ENCODE results near the gene IFNA13.

Gene IFNA13

DNA sequence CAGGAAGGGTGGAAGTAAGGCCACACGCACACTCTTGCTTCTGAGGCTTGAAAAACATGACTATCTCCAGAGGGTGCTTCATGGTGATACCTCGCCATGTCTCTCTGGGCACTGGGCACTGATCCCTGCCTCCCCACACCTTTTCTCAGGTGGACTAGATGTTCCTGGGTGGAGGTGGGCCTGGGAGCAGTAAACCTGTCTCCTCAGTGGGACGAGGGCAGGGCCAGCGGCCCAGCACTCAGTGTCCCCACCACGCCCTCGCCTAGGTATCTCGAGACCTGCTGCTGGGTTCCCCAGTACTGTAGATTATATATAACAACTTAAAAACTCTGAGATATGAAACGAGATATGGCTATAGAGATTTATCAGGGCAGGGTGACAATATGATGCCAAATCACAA, 5.6 kb downstream of the IFNA13 start:
- Histone ChIP-seq H3K4me2 (no peak overlapping the region), H3K36me3 (ENCODE audit: insufficient read depth) (no peaks in the 10 kb centered on the region), H3K79me2 (ENCODE audit: insufficient read depth, low read depth) (no peaks in the 10 kb centered on the region), H3K27ac (no peak overlapping the region), H2AFZ (ENCODE audit: low read depth) (no peak overlapping the region), H3K4me1 (ENCODE audit: low read depth, poor library complexity, severe bottlenecking) (peaks cover 10% of the 10 kb centered on the region), H3K27me3 (ENCODE audit: insufficient read depth, low read depth) (peaks cover 10% of the 10 kb centered on the region), H3K4me3 (IDR thresholded peaks at IDR 0.05; ENCODE audit: insufficient read depth, low read depth, low read length) (no peak overlapping the region), H4K20me1 (ENCODE audit: insufficient read depth) (no peaks in the 10 kb centered on the region), H3K9ac (no peak overlapping the region)
- TF ChIP-seq, protein P1, sequence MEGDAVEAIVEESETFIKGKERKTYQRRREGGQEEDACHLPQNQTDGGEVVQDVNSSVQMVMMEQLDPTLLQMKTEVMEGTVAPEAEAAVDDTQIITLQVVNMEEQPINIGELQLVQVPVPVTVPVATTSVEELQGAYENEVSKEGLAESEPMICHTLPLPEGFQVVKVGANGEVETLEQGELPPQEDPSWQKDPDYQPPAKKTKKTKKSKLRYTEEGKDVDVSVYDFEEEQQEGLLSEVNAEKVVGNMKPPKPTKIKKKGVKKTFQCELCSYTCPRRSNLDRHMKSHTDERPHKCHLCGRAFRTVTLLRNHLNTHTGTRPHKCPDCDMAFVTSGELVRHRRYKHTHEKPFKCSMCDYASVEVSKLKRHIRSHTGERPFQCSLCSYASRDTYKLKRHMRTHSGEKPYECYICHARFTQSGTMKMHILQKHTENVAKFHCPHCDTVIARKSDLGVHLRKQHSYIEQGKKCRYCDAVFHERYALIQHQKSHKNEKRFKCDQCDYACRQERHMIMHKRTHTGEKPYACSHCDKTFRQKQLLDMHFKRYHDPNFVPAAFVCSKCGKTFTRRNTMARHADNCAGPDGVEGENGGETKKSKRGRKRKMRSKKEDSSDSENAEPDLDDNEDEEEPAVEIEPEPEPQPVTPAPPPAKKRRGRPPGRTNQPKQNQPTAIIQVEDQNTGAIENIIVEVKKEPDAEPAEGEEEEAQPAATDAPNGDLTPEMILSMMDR (conservative IDR thresholded peaks at IDR 0.05; ENCODE audit: low read depth, low read length), result no peak

DNA sequence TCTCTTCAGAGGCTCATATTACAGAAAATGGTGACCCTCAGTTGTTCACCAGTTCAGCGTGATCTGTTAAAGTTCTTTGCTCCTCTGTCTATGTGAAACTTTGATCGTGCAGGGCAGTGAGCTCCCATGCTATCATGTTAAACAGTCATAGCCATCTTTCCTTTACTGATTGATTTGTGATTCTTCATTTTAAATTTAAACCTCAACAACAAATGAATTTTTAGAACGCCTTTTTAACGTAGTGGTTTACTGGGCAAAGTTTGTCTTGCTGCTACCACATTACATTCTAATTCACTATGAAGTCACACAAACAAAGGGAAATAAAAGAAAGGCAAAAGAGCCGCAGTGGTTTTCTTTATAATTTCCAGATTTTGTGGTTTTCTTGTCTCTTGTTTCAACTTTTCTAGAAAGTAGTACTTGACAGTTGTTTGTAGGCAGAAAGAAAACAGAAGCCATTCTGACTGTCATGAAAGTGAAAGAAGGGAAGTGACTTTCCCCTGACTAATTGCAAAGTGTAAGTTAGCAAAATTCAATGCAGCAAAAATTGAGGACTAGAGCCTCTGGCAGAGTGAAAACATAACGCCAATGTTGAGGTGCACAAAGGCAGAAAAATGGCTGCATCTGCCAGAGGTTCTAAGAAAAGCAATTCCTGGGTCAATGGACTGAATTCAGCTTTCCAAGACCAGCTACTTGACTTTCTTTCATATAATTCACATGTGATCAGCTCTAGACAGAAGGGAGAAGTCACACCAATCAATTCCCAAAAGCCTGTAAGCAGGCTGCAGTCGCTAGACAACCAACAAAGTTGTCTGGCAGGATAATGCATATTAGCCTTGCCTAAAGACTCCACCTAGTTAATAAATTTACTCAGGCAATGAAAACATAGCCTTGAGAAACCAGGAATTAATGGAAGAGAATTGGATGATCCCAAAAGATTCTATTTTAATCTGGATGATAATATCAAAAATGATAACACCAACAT, 10.1 kb downstream of the IFNA13 start:
- H3K4me3 ChIP-seq (IDR thresholded peaks at IDR 0.05; ENCODE audit: insufficient read depth, low read depth, low read length), result no peak overlapping the region
- peaks cover 15% of the 10 kb centered on the region for H3K4me1 ChIP-seq (ENCODE audit: low read depth, poor library complexity, severe bottlenecking)
- H3K27ac ChIP-seq, result no peak overlapping the region
- H3K36me3 ChIP-seq (ENCODE audit: insufficient read depth), result no peaks in the 10 kb centered on the region
- no peak overlapping the region for H3K9ac ChIP-seq
- TF ChIP-seq, protein P1 (conservative IDR thresholded peaks at IDR 0.05; ENCODE audit: low read depth, low read length), result no peak
- no peaks in the 10 kb centered on the region for H3K79me2 ChIP-seq (ENCODE audit: insufficient read depth, low read depth)
- peaks cover 10% of the 10 kb centered on the region for H3K27me3 ChIP-seq (ENCODE audit: insufficient read depth, low read depth)
- H4K20me1 ChIP-seq (ENCODE audit: insufficient read depth), result no peaks in the 10 kb centered on the region
- peak overlapping the region; percentile 47 for H3K4me2 ChIP-seq
- no peak overlapping the region for H2AFZ ChIP-seq (ENCODE audit: low read depth)

DNA sequence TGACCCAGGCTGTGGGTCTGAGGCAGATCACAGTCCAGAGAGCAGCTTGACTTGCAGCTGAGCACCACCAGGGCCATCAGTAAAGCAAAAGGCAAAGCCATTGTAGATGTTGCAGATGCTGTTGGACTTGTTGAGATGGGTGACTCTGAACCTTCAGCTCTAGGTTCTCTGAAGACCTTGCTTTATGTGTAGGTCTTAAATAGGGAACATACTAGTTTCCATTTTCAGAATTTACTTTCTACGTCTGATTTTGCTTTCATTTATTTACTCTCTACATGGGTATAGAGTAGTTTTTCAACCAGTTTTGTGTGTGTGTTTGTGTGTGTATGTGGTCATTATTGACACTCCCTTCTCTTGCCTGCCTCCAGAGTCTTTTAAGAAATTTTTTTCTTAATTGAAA, 17.1 kb downstream of the IFNA13 start, which contains the start of gene IFNA6:
Gene IFNA6, minus strand, starts transcription at position 101 of the 400 bp plus-strand sequence. Its CDS starts 0 bp downstream, at position 101.
- no peaks in the 10 kb centered on the region for H3K36me3 ChIP-seq (ENCODE audit: insufficient read depth)
- no peak within 1 kb of the TSS for H3K9ac ChIP-seq
- no peaks in the 10 kb centered on the region for H3K79me2 ChIP-seq (ENCODE audit: insufficient read depth, low read depth)
- H3K4me3 ChIP-seq (IDR thresholded peaks at IDR 0.05; ENCODE audit: insufficient read depth, low read depth, low read length), result no peak within 1 kb of the TSS
- no peak within 1 kb of the TSS for H2AFZ ChIP-seq (ENCODE audit: low read depth)
- H3K4me2 ChIP-seq, result no peak within 1 kb of the TSS
- TF ChIP-seq, protein P1 (conservative IDR thresholded peaks at IDR 0.05; ENCODE audit: low read depth, low read length), result no peak
- H3K27ac ChIP-seq, result no peak within 1 kb of the TSS
- H4K20me1 ChIP-seq (ENCODE audit: insufficient read depth), result no peaks in the 10 kb centered on the region
- H3K4me1 ChIP-seq (ENCODE audit: low read depth, poor library complexity, severe bottlenecking), result no peaks in the 10 kb centered on the region
- no peaks in the 10 kb centered on the region; the same call in 1 of the 2 replicates for H3K27me3 ChIP-seq (ENCODE audit: insufficient read depth, low read depth)

DNA sequence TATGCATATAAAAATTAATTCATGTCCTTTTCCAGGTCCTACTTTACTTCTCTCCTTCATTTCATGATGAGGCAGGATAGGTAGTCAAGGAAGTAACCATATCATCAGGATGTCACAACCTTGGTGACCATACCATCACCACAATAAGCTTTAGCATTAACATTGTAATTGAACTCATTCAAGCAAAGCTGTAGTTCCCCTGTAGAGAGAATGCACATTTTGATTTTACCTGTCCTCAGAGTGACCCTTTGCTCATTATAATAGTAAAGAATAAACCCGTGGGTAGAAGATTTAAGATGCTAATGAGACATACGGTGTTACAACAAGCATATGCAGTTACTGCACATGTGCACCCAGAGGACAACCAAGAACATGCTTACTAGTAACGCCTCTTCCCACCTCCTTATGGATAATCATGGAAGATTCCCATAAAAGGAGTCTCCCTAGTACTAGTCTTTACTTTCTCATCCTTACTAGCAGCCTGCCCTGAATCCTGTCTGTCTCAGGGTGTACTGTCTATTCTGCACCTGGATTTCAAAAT, 19.4 kb downstream of the IFNA13 start:
- no peaks in the 10 kb centered on the region for H3K79me2 ChIP-seq (ENCODE audit: insufficient read depth, low read depth)
- H4K20me1 ChIP-seq (ENCODE audit: insufficient read depth), result no peaks in the 10 kb centered on the region
- TF ChIP-seq, protein P1 (conservative IDR thresholded peaks at IDR 0.05; ENCODE audit: low read depth, low read length), result no peak
- no peak overlapping the region for H3K4me2 ChIP-seq
- H2AFZ ChIP-seq (ENCODE audit: low read depth), result no peak overlapping the region
- no peaks in the 10 kb centered on the region for H3K4me1 ChIP-seq (ENCODE audit: low read depth, poor library complexity, severe bottlenecking)
- H3K27ac ChIP-seq, result no peak overlapping the region
- H3K27me3 ChIP-seq (ENCODE audit: insufficient read depth, low read depth), result no peaks in the 10 kb centered on the region
- H3K9ac ChIP-seq, result no peak overlapping the region
- no peak overlapping the region for H3K4me3 ChIP-seq (IDR thresholded peaks at IDR 0.05; ENCODE audit: insufficient read depth, low read depth, low read length)
- no peaks in the 10 kb centered on the region for H3K36me3 ChIP-seq (ENCODE audit: insufficient read depth)

Data from KMS-11 (cell line).